Liver (tissue), 9 donors: ENCODE measurements around the gene LHX2. TPM values are rescaled to one million over a fixed set of nuclear protein-coding genes. Genes with fewer than 3 reads are reported as not detected.

Source experiments
- DNase-seq: peaks from one replicate; pipeline ENCODE4 v3.0.0-alpha.2; 2017; ENCODE audit warnings: low spot score
- H3K27ac ChIP-seq, 2 donors: one replicate each; pipeline ENCODE4 v1.7.0; 2013; ENCODE audit warnings: inconsistent platforms in 2 of 2, low read length in 2 of 2, control low read depth in 1 of 2, low read depth in 1 of 2, mild to moderate bottlenecking in 1 of 2
- H3K27me3 ChIP-seq, 4 donors: one replicate each; pipeline versions ENCODE4 v1.6.1 to v1.7.0; 2013; ENCODE audit warnings: low read length in 3 of 4, inconsistent platforms in 1 of 4, mild to moderate bottlenecking in 1 of 4, moderate library complexity in 1 of 4; ENCODE audit not compliant: control insufficient read depth in 4 of 4, insufficient read depth in 4 of 4
- H3K36me3 ChIP-seq, 4 donors: one replicate each; pipeline versions ENCODE4 v1.6.1 to v1.7.0; 2013; ENCODE audit warnings: low read length in 3 of 4, mild to moderate bottlenecking in 3 of 4, low read depth in 1 of 4, moderate library complexity in 1 of 4; ENCODE audit not compliant: control insufficient read depth in 4 of 4, insufficient read depth in 3 of 4
- H3K4me1 ChIP-seq, 4 donors: one replicate each; pipeline versions ENCODE4 v1.6.1 to v1.7.0; 2013; ENCODE audit warnings: low read length in 3 of 4, mild to moderate bottlenecking in 3 of 4, moderate library complexity in 1 of 4; ENCODE audit not compliant: control insufficient read depth in 4 of 4, insufficient read depth in 4 of 4
- H3K4me3 ChIP-seq, 3 donors: one replicate each; pipeline versions ENCODE4 v1.6.1 to v1.7.0; 2013; ENCODE audit warnings: low read length in 3 of 3, control low read depth in 1 of 3, low read depth in 1 of 3, mild to moderate bottlenecking in 1 of 3
- H3K9ac ChIP-seq, 2 donors: one replicate each; pipeline ENCODE4 v1.7.0; 2013; ENCODE audit warnings: low read length in 2 of 2, mild to moderate bottlenecking in 2 of 2, moderate library complexity in 2 of 2, control low read depth in 1 of 2, low read depth in 1 of 2
- H3K9me3 ChIP-seq, 4 donors: one replicate each; pipeline versions ENCODE4 v1.6.1 to v1.7.0; 2013; ENCODE audit warnings: low read length in 3 of 4; ENCODE audit not compliant: control insufficient read depth in 4 of 4
- ATF3 ChIP-seq: IDR thresholded peaks from 2 replicates; pipeline ENCODE4 v1.6.1; 2016; ENCODE audit warnings: antibody characterized with exemption
- CTCF ChIP-seq: fragments of 150-350 bp; IDR thresholded peaks from 2 replicates; pipeline ENCODE4 v1.5.1; 2017; ENCODE audit warnings: improper control_type of control experiment, low read depth, low read length; ENCODE audit not compliant: missing input control
- EGR1 ChIP-seq, 2 donors: IDR thresholded peaks; 2 replicates each; pipeline ENCODE4 v1.6.1; 2016 to 2018; ENCODE audit warnings: antibody characterized with exemption in 2 of 2, low read depth in 2 of 2
- FOXA1 ChIP-seq: IDR thresholded peaks from 2 replicates; pipeline ENCODE4 v1.6.1; 2016; ENCODE audit warnings: antibody characterized with exemption
- FOXA2 ChIP-seq: IDR thresholded peaks from 2 replicates; pipeline ENCODE4 v1.6.1; 2016; ENCODE audit warnings: antibody characterized with exemption
- GABPA ChIP-seq, 2 donors: IDR thresholded peaks in 1 of 2; conservative IDR thresholded peaks in 1 of 2; 2 replicates each; pipeline ENCODE4 v1.6.1; 2016; ENCODE audit warnings: antibody characterized with exemption in 2 of 2, mild to moderate bottlenecking in 1 of 2, moderate library complexity in 1 of 2
- HNF4A ChIP-seq, 2 donors: conservative IDR thresholded peaks; 2 replicates each; pipeline ENCODE4 v1.6.1; 2016; ENCODE audit warnings: antibody characterized with exemption in 2 of 2, mild to moderate bottlenecking in 2 of 2
- HNF4G ChIP-seq: IDR thresholded peaks from 2 replicates; pipeline ENCODE4 v1.6.1; 2016; ENCODE audit warnings: antibody characterized with exemption
- JUND ChIP-seq, 2 donors: IDR thresholded peaks; 2 replicates each; pipeline ENCODE4 v1.6.1; 2016; ENCODE audit warnings: antibody characterized with exemption in 2 of 2
- MAX ChIP-seq: IDR thresholded peaks from 2 replicates; pipeline ENCODE4 v1.6.1; 2016; ENCODE audit warnings: antibody characterized with exemption
- NR2F2 ChIP-seq: IDR thresholded peaks from 2 replicates; pipeline ENCODE4 v1.6.1; 2016; ENCODE audit warnings: antibody characterized with exemption
- RAD21 ChIP-seq, 2 donors: IDR thresholded peaks; 2 replicates each; pipeline ENCODE4 v1.6.1; 2016; ENCODE audit warnings: antibody characterized with exemption in 2 of 2, mild to moderate bottlenecking in 2 of 2
- REST ChIP-seq: IDR thresholded peaks from 2 replicates; pipeline ENCODE4 v1.6.1; 2016; ENCODE audit warnings: antibody characterized with exemption, mild to moderate bottlenecking
- RXRA ChIP-seq, 2 donors: IDR thresholded peaks; 2 replicates each; pipeline ENCODE4 v1.6.1; 2017 to 2018; ENCODE audit warnings: antibody characterized with exemption in 2 of 2, mild to moderate bottlenecking in 1 of 2
- SP1 ChIP-seq: IDR thresholded peaks from 2 replicates; pipeline ENCODE4 v1.6.1; 2018; ENCODE audit warnings: antibody characterized with exemption, mild to moderate bottlenecking
- TAF1 ChIP-seq: conservative IDR thresholded peaks from 2 replicates; pipeline ENCODE4 v1.6.1; 2016; ENCODE audit warnings: antibody characterized with exemption, mild to moderate bottlenecking
- YY1 ChIP-seq: IDR thresholded peaks from 2 replicates; pipeline ENCODE4 v1.6.1; 2016; ENCODE audit warnings: antibody characterized with exemption, mild to moderate bottlenecking
- ZBTB33 ChIP-seq: IDR thresholded peaks from 2 replicates; pipeline ENCODE4 v1.6.1; 2016; ENCODE audit warnings: antibody characterized with exemption
- WGBS: extraction: QIAGEN DNeasy Blood & Tissue Kit; methylation state at CpG from one replicate; pipeline ENCODE4 v1.1.7; 2013; 5-methylcytosine and 5-hydroxymethylcytosine counted together
- polyA plus RNA-seq, 2 donors: library from polyadenylated mRNA; stranded (reverse) in 1 of 2; unstranded in 1 of 2; fragments of 200-250 nt in 1 of 2; fragments of >200 nt in 1 of 2; fragmentation: Nextera tagmentation in 1 of 2; extraction: Ambion mirVana in 1 of 2; gene quantifications; one replicate each; pipeline versions ENCODE4 v1.2.1 to v1.2.3, GENCODE V29; 2013 to 2015
- total RNA-seq, 2 donors: library from RNA; depleted of rRNA; stranded (reverse); fragments of >200 nt; gene quantifications; one replicate each; pipeline ENCODE4 v1.2.3, GENCODE V29; 2014
- donor health status: healthy.
- donor health status: healthy.
- donor health status: healthy.
- donor health status: healthy.
- donor health status: healthy.

The LHX2 gene
- total and polyA plus RNA-seq, 4 donors: 2.0 to 2.5 (median 2.1) TPM

- Histone ChIP-seq H3K9ac (no peak overlapping the region), H3K27me3 (peaks cover 0 to 24% (median 0%) of the 10 kb centered on the region in 4 donors), H3K4me3 (no peak overlapping the region), H3K9me3 (no peaks in the 10 kb centered on the region), H3K36me3 (peaks cover 0 to 3% (median 0%) of the 10 kb centered on the region in 4 donors), H3K27ac (no peak overlapping the region), H3K4me1 (no peaks in the 10 kb centered on the region)
- no peak for DNase-seq
- TF ChIP-seq JUND (IDR thresholded peaks at IDR 0.05) (no peak), ATF3 (no peak), EGR1 (IDR thresholded peaks at IDR 0.05; ENCODE audit: low read depth in 2 of 2) (no peak), FOXA2 (no peak), ZBTB33 (no peak), SP1 (no peak), TAF1 (no peak), HNF4A (conservative IDR thresholded peaks at IDR 0.05) (no peak), NR2F2 (no peak), MAX (no peak), RXRA (IDR thresholded peaks at IDR 0.05) (no peak), FOXA1 (no peak), RAD21 (IDR thresholded peaks at IDR 0.05) (no peak)
- WGBS: 77% methylated on average over 12 of the region's 12 CpGs
Measured at GRCh38 chr9:124029617-124030016, 18.0 kb downstream of the LHX2 start.

GRCh38 chr9:124030969-124031451 lies 19.4 kb downstream of the LHX2 start:
- no peak overlapping the region for H3K27ac ChIP-seq
- no peak for DNase-seq
- TF ChIP-seq REST: no peak
- TF ChIP-seq TAF1: no peak
- no peak for TF ChIP-seq ZBTB33
- no peak for TF ChIP-seq FOXA1
- no peak for TF ChIP-seq SP1
- no peak for TF ChIP-seq HNF4A (conservative IDR thresholded peaks at IDR 0.05)
- no peak for TF ChIP-seq JUND (IDR thresholded peaks at IDR 0.05)
- TF ChIP-seq CTCF: no peak
- no peak for TF ChIP-seq EGR1 (IDR thresholded peaks at IDR 0.05; ENCODE audit: low read depth in 2 of 2)
- no peak for TF ChIP-seq HNF4G
- no peak for TF ChIP-seq NR2F2
- TF ChIP-seq YY1: no peak
- no peak for TF ChIP-seq GABPA (IDR thresholded peaks at IDR 0.05 in 1 of 2, conservative IDR thresholded peaks at IDR 0.05 in 1 of 2)
- no peak for TF ChIP-seq MAX
- no peak for TF ChIP-seq FOXA2
- no peak overlapping the region for H3K4me3 ChIP-seq
- H3K27me3 ChIP-seq: peaks cover 0 to 24% (median 1%) of the 10 kb centered on the region in 4 donors
- no peaks in the 10 kb centered on the region for H3K9me3 ChIP-seq
- no peak overlapping the region for H3K9ac ChIP-seq
- no peaks in the 10 kb centered on the region for H3K4me1 ChIP-seq
- WGBS: 71% methylated on average over 16 of the region's 16 CpGs
- H3K36me3 ChIP-seq: peaks cover 0 to 3% (median 0%) of the 10 kb centered on the region in 4 donors
